ENCODE measurements around the gene VWA3A. TPM values are rescaled to one million over a fixed set of nuclear protein-coding genes. Genes with fewer than 3 reads are reported as not detected.
A peak's percentile ranks its signal among the peaks of the same experiment; 100 is the strongest.

VWA3A gene
- polyA plus RNA-seq, 2 of the 4 experiments (the other 2 are of a cell fraction): 0.17 TPM; not detected in 1

DNA sequence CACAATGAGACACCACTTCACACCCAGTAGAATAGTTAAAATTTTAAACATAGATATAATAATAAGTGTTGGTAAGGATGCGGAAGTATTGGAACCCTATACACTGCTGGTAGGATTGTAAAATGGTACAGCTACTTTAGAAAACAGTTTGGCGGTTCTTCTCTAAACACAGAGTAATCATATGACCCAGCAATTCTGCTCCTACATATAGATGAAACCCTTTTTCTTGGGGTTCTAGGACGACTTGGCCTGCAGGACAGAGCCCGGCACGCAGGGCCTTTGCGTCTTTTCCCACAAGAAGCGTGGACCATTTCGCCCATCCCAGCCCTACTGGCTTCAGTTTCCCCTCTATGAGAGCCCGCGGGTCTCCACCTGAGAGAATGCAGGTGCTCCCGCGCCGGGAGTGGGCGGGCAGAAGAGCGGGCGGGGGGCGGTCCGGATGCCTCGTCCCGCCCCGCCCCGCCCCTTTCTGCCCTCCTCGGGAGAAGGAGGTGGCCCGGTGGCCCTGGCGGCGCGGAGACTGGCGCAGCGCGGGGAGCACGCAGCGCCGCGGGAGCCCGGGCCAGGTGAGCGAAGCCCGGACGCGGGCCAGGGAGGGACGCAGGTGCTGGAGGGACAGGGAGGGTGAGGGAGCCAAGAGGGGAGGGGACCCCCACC lies 69.8 kb downstream of the VWA3A start, which contains the start of gene SDR42E2:
TSS of gene SDR42E2 (plus strand) at position 508 of the 657 bp plus-strand sequence. CDS start 3,077 bp downstream, outside the sequence.
- Histone ChIP-seq H3K9me3 (peaks cover 6% of the 10 kb centered on the region; the same call in 1 of the 3 replicates), H3K4me1 (no peaks in the 10 kb centered on the region), H3K4me3 (peak within 1 kb of the TSS; percentile 24; the same call in 1 of the 3 replicates), H3K27ac (no peak within 1 kb of the TSS), H3K4me2 (peak within 1 kb of the TSS; percentile 57)
- ChIA-PET CTCF (interaction anchor here (0.9 to 1.1 kb wide), 2 partner anchors 20 to 26 kb away, joined by 3 to 4 read pairs; no protein-coding TSS in a partner anchor), POLR2A (no interaction called here)
- peak in 1 of 2 experiments; percentile 38 for DNase-seq (ENCODE audit: low read depth in 1 of 2, low spot score in 1 of 2)
- no peak for TF ChIP-seq SREBF2 (IDR thresholded peaks at IDR 0.05)
- TF ChIP-seq FOXS1 (CRISPR knock-in tag; IDR thresholded peaks at IDR 0.05): no peak
- ATAC-seq: peak; percentile 63 to 72; a peak in 5 of 6 replicates
- WGBS (ENCODE audit: missing lambda C conversion rate): 54% methylated on average over 9 of the region's 40 CpGs
- no peak for FAIRE-seq

GRCh38 chr16:22162656-22163009 lies 70.3 kb downstream of the VWA3A start:
- POLR2A ChIA-PET: no interaction called here
- Histone ChIP-seq H3K4me3 (peak overlapping the region; percentile 24; the same call in 1 of the 3 replicates), H3K4me1 (no peaks in the 10 kb centered on the region), H3K4me2 (peak overlapping the region; percentile 57), H3K27ac (no peak overlapping the region), H3K9me3 (peaks cover 6% of the 10 kb centered on the region; the same call in 1 of the 3 replicates)
- 61% methylated on average over 13 of the region's 14 CpGs for WGBS (ENCODE audit: missing lambda C conversion rate)
- CTCF ChIA-PET: interaction anchor here (1.1 kb wide), 1 partner anchor 21 kb away, joined by 3 read pairs; no protein-coding TSS in a partner anchor
- TF ChIP-seq CBX8 (IDR thresholded peaks at IDR 0.05) (no peak), MAZ (IDR thresholded peaks at IDR 0.05; ENCODE audit: borderline replicate concordance, low read depth, low read length) (no peak), JUNB (IDR thresholded peaks at IDR 0.05) (no peak)
- DNase-seq (ENCODE audit: low read depth in 1 of 2, low spot score in 1 of 2) (no peak), FAIRE-seq (no peak), ATAC-seq (no peak; a peak in 1 of 6 replicates)

DNA sequence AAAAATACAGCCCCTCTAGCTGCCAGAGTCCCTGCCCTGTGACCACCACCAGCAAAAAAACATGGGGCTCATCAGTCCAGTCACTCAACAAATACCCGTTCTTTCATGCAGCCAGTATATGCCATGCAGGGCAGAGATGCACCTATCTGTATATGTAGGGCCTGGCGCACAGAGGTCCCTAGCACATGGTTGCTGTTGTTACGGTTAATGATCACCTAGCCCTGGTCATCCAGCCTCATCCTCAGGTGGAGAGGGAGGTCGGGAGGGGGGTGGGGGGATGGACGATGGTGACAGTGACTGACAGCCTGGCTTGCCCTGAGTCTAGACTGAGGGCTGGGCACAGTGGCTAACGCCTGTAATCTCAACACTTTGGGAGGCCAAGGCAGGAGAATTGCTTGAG lies 71.5 kb downstream of the VWA3A start:
- WGBS (ENCODE audit: missing lambda C conversion rate): 71% methylated on average over 5 of the region's 6 CpGs

DNA sequence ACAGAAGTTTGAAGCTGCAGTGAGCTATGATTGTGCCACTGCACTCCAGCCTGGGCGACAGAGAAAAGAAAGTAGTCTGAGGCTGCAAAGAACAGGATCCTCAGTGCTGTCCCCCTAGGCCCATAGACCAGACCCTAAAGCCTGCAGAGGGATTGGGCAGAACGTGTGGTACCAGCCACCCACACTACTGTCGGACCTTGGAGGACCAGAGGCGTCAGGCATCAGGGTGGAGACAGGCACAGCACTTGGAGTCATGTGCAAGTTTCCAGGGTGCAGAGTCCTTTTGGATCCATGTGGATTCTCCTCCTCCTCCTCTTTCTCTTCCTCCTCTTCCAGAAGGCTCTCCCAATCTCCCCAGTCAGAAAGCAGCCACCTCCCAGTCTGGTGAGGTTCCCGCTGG lies 72.1 kb downstream of the VWA3A start:
- CTCF ChIA-PET: interaction anchor here (0.9 to 1.1 kb wide), 3 partner anchors 20 to 457 kb away, joined by 3 to 4 read pairs (median 3); no protein-coding TSS in a partner anchor
- TF ChIP-seq MAFK (IDR thresholded peaks at IDR 0.05; ENCODE audit: partially characterized antibody) (no peak), RARB (CRISPR knock-in tag; IDR thresholded peaks at IDR 0.05) (no peak), HES2 (IDR thresholded peaks at IDR 0.05) (no peak), ZC3H11A (IDR thresholded peaks at IDR 0.05) (no peak), PHF8 (IDR thresholded peaks at IDR 0.05; ENCODE audit: borderline replicate concordance, low read depth) (no peak), RCOR1 (IDR thresholded peaks at IDR 0.05; ENCODE audit: low read depth, low read length) (no peak)
- TF ChIP-seq, protein P1, sequence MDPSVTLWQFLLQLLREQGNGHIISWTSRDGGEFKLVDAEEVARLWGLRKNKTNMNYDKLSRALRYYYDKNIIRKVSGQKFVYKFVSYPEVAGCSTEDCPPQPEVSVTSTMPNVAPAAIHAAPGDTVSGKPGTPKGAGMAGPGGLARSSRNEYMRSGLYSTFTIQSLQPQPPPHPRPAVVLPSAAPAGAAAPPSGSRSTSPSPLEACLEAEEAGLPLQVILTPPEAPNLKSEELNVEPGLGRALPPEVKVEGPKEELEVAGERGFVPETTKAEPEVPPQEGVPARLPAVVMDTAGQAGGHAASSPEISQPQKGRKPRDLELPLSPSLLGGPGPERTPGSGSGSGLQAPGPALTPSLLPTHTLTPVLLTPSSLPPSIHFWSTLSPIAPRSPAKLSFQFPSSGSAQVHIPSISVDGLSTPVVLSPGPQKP (IDR thresholded peaks at IDR 0.05; ENCODE audit: low read depth, low read length): no peak
- H3K27ac ChIP-seq: no peak overlapping the region
- H3K4me3 ChIP-seq: no peak overlapping the region
- H3K4me2 ChIP-seq: no peak overlapping the region
- POLR2A ChIA-PET: no interaction called here
- no peak for FAIRE-seq
- peaks cover 6% of the 10 kb centered on the region; the same call in 1 of the 3 replicates for H3K9me3 ChIP-seq
- no peak for ATAC-seq
- DNase-seq (ENCODE audit: low read depth in 1 of 2, low spot score in 1 of 2): no peak
- 78% methylated on average over 5 of the region's 5 CpGs for WGBS (ENCODE audit: missing lambda C conversion rate)
- H3K4me1 ChIP-seq: no peaks in the 10 kb centered on the region

More for the DNA sequence above, 71.5 kb downstream of the VWA3A start:
- no peak for FAIRE-seq
- TF ChIP-seq FOXS1 (CRISPR knock-in tag; IDR thresholded peaks at IDR 0.05) (no peak), CBX2 (IDR thresholded peaks at IDR 0.05; ENCODE audit: borderline replicate concordance, low read depth) (no peak), CHD2 (IDR thresholded peaks at IDR 0.05; ENCODE audit: low read length, partially characterized antibody) (no peak), HEYL (CRISPR knock-in tag; IDR thresholded peaks at IDR 0.05) (no peak), GATA3 (IDR thresholded peaks at IDR 0.05; ENCODE audit: borderline replicate concordance) (no peak), EP300 (IDR thresholded peaks at IDR 0.05) (no peak), TFCP2L1 (CRISPR knock-in tag; IDR thresholded peaks at IDR 0.05) (no peak), EHMT2 (IDR thresholded peaks at IDR 0.05; ENCODE audit: low read depth) (no peak)
- TF ChIP-seq, protein P2, sequence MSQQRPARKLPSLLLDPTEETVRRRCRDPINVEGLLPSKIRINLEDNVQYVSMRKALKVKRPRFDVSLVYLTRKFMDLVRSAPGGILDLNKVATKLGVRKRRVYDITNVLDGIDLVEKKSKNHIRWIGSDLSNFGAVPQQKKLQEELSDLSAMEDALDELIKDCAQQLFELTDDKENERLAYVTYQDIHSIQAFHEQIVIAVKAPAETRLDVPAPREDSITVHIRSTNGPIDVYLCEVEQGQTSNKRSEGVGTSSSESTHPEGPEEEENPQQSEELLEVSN (IDR thresholded peaks at IDR 0.05; ENCODE audit: borderline replicate concordance, low read depth): no peak
- TF ChIP-seq, protein P3, sequence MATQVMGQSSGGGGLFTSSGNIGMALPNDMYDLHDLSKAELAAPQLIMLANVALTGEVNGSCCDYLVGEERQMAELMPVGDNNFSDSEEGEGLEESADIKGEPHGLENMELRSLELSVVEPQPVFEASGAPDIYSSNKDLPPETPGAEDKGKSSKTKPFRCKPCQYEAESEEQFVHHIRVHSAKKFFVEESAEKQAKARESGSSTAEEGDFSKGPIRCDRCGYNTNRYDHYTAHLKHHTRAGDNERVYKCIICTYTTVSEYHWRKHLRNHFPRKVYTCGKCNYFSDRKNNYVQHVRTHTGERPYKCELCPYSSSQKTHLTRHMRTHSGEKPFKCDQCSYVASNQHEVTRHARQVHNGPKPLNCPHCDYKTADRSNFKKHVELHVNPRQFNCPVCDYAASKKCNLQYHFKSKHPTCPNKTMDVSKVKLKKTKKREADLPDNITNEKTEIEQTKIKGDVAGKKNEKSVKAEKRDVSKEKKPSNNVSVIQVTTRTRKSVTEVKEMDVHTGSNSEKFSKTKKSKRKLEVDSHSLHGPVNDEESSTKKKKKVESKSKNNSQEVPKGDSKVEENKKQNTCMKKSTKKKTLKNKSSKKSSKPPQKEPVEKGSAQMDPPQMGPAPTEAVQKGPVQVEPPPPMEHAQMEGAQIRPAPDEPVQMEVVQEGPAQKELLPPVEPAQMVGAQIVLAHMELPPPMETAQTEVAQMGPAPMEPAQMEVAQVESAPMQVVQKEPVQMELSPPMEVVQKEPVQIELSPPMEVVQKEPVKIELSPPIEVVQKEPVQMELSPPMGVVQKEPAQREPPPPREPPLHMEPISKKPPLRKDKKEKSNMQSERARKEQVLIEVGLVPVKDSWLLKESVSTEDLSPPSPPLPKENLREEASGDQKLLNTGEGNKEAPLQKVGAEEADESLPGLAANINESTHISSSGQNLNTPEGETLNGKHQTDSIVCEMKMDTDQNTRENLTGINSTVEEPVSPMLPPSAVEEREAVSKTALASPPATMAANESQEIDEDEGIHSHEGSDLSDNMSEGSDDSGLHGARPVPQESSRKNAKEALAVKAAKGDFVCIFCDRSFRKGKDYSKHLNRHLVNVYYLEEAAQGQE (IDR thresholded peaks at IDR 0.05): no peak
- CTCF ChIA-PET: interaction anchor here (0.9 to 1.1 kb wide), 3 partner anchors 19 to 456 kb away, joined by 3 to 4 read pairs (median 3); no protein-coding TSS in a partner anchor
- Histone ChIP-seq H3K9me3 (peaks cover 6% of the 10 kb centered on the region; the same call in 1 of the 3 replicates), H3K27ac (no peak overlapping the region), H3K4me2 (no peak overlapping the region), H3K4me1 (no peaks in the 10 kb centered on the region), H3K4me3 (no peak overlapping the region)
- POLR2A ChIA-PET: no interaction called here
- no peak for DNase-seq (ENCODE audit: low read depth in 1 of 2, low spot score in 1 of 2)
- ATAC-seq: 0 out of 6 replicates have a peak, but pooled peaks of 1 of the 2 experiments have one; percentile 20

Data from A549 (cell line).